Measurements from ENCODE around the gene APOA1. TPM values are rescaled to one million over a fixed set of nuclear protein-coding genes. Genes with fewer than 3 reads are reported as not detected.

The APOA1 gene
- total RNA-seq: 0.36 TPM in 1 of 2 replicates, not detected in the other

GRCh38 chr11:116837231-116838091 lies at the start of gene APOA1:
APOA1 (minus strand) TSS chr11:116837622; CDS start chr11:116837387, 235 bp downstream.
- no peak within 1 kb of the TSS for H3K4me3 Mint-ChIP-seq
- peaks cover 4% of the 10 kb centered on the region for H3K27me3 Mint-ChIP-seq
- no peak for DNase-seq
- H3K36me3 Mint-ChIP-seq (ENCODE audit: low read depth): no peaks in the 10 kb centered on the region
- intact Hi-C loops (cut with micrococcal nuclease): loop anchor here (2.0 kb wide), 2 partner anchors 15 to 47 kb away; partner anchors contain the start of gene APOA5
- no peaks in the 10 kb centered on the region for H3K9me3 Mint-ChIP-seq
- peaks cover 11% of the 10 kb centered on the region for H3K4me1 Mint-ChIP-seq
- no peak within 1 kb of the TSS for H3K27ac Mint-ChIP-seq

GRCh38 chr11:116885951-116886655 lies 48.7 kb upstream of the APOA1 start:
- Mint-ChIP-seq H3K27me3 (no peaks in the 10 kb centered on the region), H3K27ac (no peak overlapping the region), H3K9me3 (no peaks in the 10 kb centered on the region), H3K4me3 (no peak overlapping the region), H3K36me3 (ENCODE audit: low read depth) (peaks cover 17% of the 10 kb centered on the region), H3K4me1 (peaks cover 20% of the 10 kb centered on the region)
- no peak for DNase-seq
- intact Hi-C loops (cut with micrococcal nuclease): no loop called here

- intact Hi-C loops (cut with micrococcal nuclease): loop anchor here (2.0 to 5.0 kb wide), 3 partner anchors 30 to 145 kb away; no protein-coding TSS in a partner anchor
- no peak for DNase-seq
- peaks cover 15% of the 10 kb centered on the region for H3K4me1 Mint-ChIP-seq
- no peaks in the 10 kb centered on the region for H3K27me3 Mint-ChIP-seq
- no peak overlapping the region for H3K4me3 Mint-ChIP-seq
- H3K36me3 Mint-ChIP-seq (ENCODE audit: low read depth): peaks cover 11% of the 10 kb centered on the region
- peak overlapping the region; percentile 5 for H3K27ac Mint-ChIP-seq
- H3K9me3 Mint-ChIP-seq: no peaks in the 10 kb centered on the region
Measured at GRCh38 chr11:116882386-116882785, 45.0 kb upstream of the APOA1 start.

GRCh38 chr11:116881143-116881542 lies 43.7 kb upstream of the APOA1 start:
- Mint-ChIP-seq H3K4me1 (peaks cover 15% of the 10 kb centered on the region), H3K9me3 (no peaks in the 10 kb centered on the region), H3K27ac (no peak overlapping the region), H3K36me3 (ENCODE audit: low read depth) (peaks cover 11% of the 10 kb centered on the region), H3K4me3 (no peak overlapping the region), H3K27me3 (no peaks in the 10 kb centered on the region)
- intact Hi-C loops (cut with micrococcal nuclease): loop anchor here (5.0 kb wide), 2 partner anchors 106 to 146 kb away; no protein-coding TSS in a partner anchor
- DNase-seq: no peak

GRCh38 chr11:116879800-116880625 lies 42.6 kb upstream of the APOA1 start:
- intact Hi-C loops (cut with micrococcal nuclease): loop anchor here (1.0 to 5.0 kb wide), 3 partner anchors 107 to 226 kb away; no protein-coding TSS in a partner anchor

GRCh38 chr11:116876656-116877055 lies 39.2 kb upstream of the APOA1 start:
- Mint-ChIP-seq H3K4me1 (peaks cover 6% of the 10 kb centered on the region), H3K4me3 (no peak overlapping the region), H3K27me3 (no peaks in the 10 kb centered on the region), H3K9me3 (no peaks in the 10 kb centered on the region), H3K27ac (no peak overlapping the region), H3K36me3 (ENCODE audit: low read depth) (peaks cover 37% of the 10 kb centered on the region)
- intact Hi-C loops (cut with micrococcal nuclease): no loop called here
- DNase-seq: no peak

More at GRCh38 chr11:116879800-116880625, 42.6 kb upstream of the APOA1 start:
- Mint-ChIP-seq H3K27ac (no peak overlapping the region), H3K27me3 (no peaks in the 10 kb centered on the region), H3K4me1 (peaks cover 15% of the 10 kb centered on the region), H3K36me3 (ENCODE audit: low read depth) (peaks cover 15% of the 10 kb centered on the region), H3K9me3 (no peaks in the 10 kb centered on the region), H3K4me3 (no peak overlapping the region)
- peak; percentile 80 for DNase-seq

GRCh38 chr11:116875194-116875593 lies 37.8 kb upstream of the APOA1 start:
- intact Hi-C loops (cut with micrococcal nuclease): no loop called here
- Mint-ChIP-seq H3K9me3 (no peaks in the 10 kb centered on the region), H3K36me3 (ENCODE audit: low read depth) (peaks cover 46% of the 10 kb centered on the region), H3K4me1 (peaks cover 11% of the 10 kb centered on the region), H3K27me3 (no peaks in the 10 kb centered on the region), H3K27ac (no peak overlapping the region), H3K4me3 (no peak overlapping the region)
- no peak for DNase-seq

- Mint-ChIP-seq H3K27me3 (no peaks in the 10 kb centered on the region), H3K36me3 (ENCODE audit: low read depth) (peaks cover 53% of the 10 kb centered on the region), H3K4me1 (peaks cover 14% of the 10 kb centered on the region), H3K9me3 (no peaks in the 10 kb centered on the region), H3K27ac (no peak overlapping the region), H3K4me3 (no peak overlapping the region)
- intact Hi-C loops (cut with micrococcal nuclease): no loop called here
- no peak for DNase-seq
Measured at GRCh38 chr11:116874251-116874650, 36.8 kb upstream of the APOA1 start.

- Mint-ChIP-seq H3K9me3 (no peaks in the 10 kb centered on the region), H3K27ac (no peak overlapping the region), H3K4me3 (no peak overlapping the region), H3K27me3 (no peaks in the 10 kb centered on the region), H3K4me1 (peaks cover 14% of the 10 kb centered on the region), H3K36me3 (ENCODE audit: low read depth) (peaks cover 57% of the 10 kb centered on the region)
- DNase-seq: no peak
- intact Hi-C loops (cut with micrococcal nuclease): no loop called here
Measured at GRCh38 chr11:116873381-116873780, 36.0 kb upstream of the APOA1 start.

- Mint-ChIP-seq H3K27ac (no peak overlapping the region), H3K27me3 (no peaks in the 10 kb centered on the region)
Measured at GRCh38 chr11:116871248-116871647, 33.8 kb upstream of the APOA1 start.

GRCh38 chr11:116870054-116870453 lies 32.6 kb upstream of the APOA1 start:
- peaks cover 14% of the 10 kb centered on the region for H3K4me1 Mint-ChIP-seq
- H3K9me3 Mint-ChIP-seq: no peaks in the 10 kb centered on the region
- H3K27ac Mint-ChIP-seq: peak overlapping the region; percentile 39
- H3K4me3 Mint-ChIP-seq: no peak overlapping the region
- no peak for DNase-seq
- H3K36me3 Mint-ChIP-seq (ENCODE audit: low read depth): peaks cover 73% of the 10 kb centered on the region
- no peaks in the 10 kb centered on the region for H3K27me3 Mint-ChIP-seq
- intact Hi-C loops (cut with micrococcal nuclease): no loop called here

More at GRCh38 chr11:116871248-116871647, 33.8 kb upstream of the APOA1 start:
- no peaks in the 10 kb centered on the region for H3K9me3 Mint-ChIP-seq
- H3K36me3 Mint-ChIP-seq (ENCODE audit: low read depth): peaks cover 74% of the 10 kb centered on the region
- no peak overlapping the region for H3K4me3 Mint-ChIP-seq
- intact Hi-C loops (cut with micrococcal nuclease): no loop called here
- DNase-seq: no peak
- H3K4me1 Mint-ChIP-seq: peaks cover 14% of the 10 kb centered on the region

- intact Hi-C loops (cut with micrococcal nuclease): no loop called here
- H3K4me1 Mint-ChIP-seq: peaks cover 14% of the 10 kb centered on the region
- no peaks in the 10 kb centered on the region for H3K9me3 Mint-ChIP-seq
- H3K27ac Mint-ChIP-seq: no peak overlapping the region
- no peak overlapping the region for H3K4me3 Mint-ChIP-seq
- H3K27me3 Mint-ChIP-seq: no peaks in the 10 kb centered on the region
- no peak for DNase-seq
- H3K36me3 Mint-ChIP-seq (ENCODE audit: low read depth): peaks cover 72% of the 10 kb centered on the region
Measured at GRCh38 chr11:116869610-116870009, 32.2 kb upstream of the APOA1 start.

GRCh38 chr11:116868066-116868465 lies 30.6 kb upstream of the APOA1 start:
- Mint-ChIP-seq H3K9me3 (no peaks in the 10 kb centered on the region), H3K4me3 (no peak overlapping the region), H3K27ac (no peak overlapping the region), H3K36me3 (ENCODE audit: low read depth) (peaks cover 69% of the 10 kb centered on the region), H3K27me3 (no peaks in the 10 kb centered on the region), H3K4me1 (peaks cover 14% of the 10 kb centered on the region)
- DNase-seq: no peak
- intact Hi-C loops (cut with micrococcal nuclease): no loop called here

All from activated CD4-positive, alpha-beta T cell treated with anti-CD3 and anti-CD28 coated beads, Interleukin-2, amount 10 ng/mL, durations not matched to agents 24 days and 14 days (primary cell).